Renal cortical epithelial cell (primary cell): ENCODE results near the gene DERA. TPM values are rescaled to one million over a fixed set of nuclear protein-coding genes. Genes with fewer than 3 reads are reported as not detected.
"Not testable (repeated sequence)": the region's sequence is repeated elsewhere in the genome, so short reads cannot be mapped to it uniquely, and the experiment has no call there.

Experiments
- DNase-seq: peaks from one replicate; pipeline ENCODE4 v3.0.0-alpha.2; 2011; ENCODE audit warnings: low read depth
- total RNA-seq: library from RNA; depleted of rRNA; stranded (reverse); fragments of >200 nt; gene quantifications from 2 replicates; pipeline ENCODE4 v1.2.3, GENCODE V29; 2014

Gene DERA
- total RNA-seq, result 102 and 236 TPM in 2 replicates

DNA sequence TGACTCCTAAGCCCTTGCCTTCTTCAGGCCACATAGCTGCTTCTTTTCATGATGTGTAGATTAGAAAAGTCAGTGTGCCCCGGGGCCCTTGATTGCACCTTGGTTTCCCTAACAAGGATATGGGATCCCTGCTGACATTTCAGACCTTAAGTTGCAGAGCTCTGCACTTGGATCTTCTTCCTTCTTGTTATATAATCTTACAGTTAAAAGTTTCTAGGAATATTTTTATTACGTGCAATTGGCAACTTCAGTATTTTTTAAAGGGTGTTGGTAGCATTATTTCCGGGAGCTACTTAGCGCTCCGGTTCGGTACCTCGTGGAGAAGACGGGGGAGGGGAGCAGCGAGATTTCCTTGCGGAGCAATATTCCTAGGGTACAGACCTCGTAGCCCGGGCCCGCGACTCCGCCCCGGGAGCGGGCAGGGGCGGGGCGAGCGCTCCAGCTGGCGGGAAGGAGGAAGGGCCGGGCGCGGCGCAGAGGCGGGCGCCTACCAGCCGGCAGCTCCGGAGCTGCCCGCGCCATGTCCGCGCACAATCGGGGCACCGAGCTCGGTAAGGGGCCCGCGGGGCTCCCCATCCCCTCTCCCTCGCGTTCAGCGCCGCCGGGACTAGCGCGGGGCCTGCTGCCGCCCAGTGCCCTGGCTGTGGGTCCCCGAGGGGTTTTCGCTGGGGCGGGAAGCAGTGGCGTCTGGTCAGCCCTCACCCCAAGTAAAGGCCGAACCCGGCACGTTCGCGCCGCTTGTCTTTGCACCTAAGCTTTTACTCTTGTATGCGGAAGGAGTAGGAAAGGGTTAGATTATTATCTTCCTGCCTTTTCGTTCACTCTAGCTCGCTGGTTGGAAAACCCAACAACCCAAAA, at the start of gene DERA:
TSS of gene DERA (plus strand) at position 469 of the 858 bp plus-strand sequence. CDS start at position 521, 52 bp downstream.
- DNase-seq, result peak; percentile 48

DNA sequence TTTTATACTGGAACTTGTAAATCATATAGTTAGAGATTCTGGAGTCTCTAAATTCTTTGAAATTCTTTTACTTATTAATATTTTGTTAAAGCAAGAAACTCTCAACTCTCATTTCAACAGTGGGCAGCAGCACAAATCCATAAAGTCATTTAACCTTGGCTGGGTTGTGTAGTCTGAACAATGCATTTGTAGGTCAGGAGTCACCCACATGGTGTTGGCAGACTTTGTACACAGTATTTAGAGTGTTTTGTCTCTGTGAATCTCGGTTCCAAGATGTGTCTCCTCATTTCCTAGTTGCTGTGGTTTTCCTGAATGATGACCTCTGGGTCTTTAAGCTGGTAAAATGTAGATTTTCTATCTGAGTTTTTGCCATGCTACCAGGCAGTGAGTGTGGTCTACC, 49.7 kb upstream of the DERA start:
- DNase-seq, result no peak

DNA sequence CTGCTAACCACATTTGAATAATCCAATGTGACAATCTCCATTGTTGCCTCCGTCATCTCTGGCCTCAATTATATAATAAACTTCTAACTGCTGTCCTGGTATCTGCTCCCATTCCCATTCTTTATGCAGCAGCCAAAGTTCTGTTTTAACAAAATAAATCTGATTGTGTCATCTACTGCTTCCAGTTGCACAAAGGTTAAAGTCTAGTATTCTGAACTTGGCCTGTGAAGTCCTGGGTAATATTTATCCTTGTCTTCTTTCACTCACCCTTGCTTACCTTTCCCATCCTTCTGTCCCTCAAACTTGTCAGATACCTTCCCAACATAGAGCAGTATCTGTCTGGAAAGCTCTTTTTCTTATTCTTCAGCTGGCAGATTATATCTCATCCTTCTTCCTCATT, 48.3 kb upstream of the DERA start:
- DNase-seq, result no peak

DNA sequence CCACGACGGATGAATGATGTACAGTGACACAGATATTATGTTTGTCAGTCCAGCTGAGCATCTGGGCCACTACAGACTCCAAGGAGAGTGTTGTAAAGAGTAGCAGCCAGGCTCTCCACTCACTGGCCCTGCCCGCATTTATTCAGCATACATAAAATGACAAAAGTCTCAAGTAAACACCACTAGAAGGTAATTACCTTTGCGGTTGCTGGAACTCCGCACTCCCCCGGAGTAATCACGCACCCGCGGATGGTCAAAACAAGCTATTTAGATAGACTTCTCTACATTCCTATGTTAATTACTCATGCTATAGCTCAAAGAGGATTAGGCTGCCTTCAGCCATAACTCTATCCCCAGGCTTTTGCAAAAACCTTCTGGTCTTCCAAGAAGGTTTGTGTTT, 47.8 kb upstream of the DERA start:
- DNase-seq, result no peak

GRCh38 chr12:15863984-15864383, 47.1 kb upstream of the DERA start:
- no peak for DNase-seq

GRCh38 chr12:15868186-15868585, 42.9 kb upstream of the DERA start:
- DNase-seq, result no peak

- DNase-seq, result no peak
These were observed 37.6 kb upstream of the DERA start for GRCh38 chr12:15873556-15873955.

DNA sequence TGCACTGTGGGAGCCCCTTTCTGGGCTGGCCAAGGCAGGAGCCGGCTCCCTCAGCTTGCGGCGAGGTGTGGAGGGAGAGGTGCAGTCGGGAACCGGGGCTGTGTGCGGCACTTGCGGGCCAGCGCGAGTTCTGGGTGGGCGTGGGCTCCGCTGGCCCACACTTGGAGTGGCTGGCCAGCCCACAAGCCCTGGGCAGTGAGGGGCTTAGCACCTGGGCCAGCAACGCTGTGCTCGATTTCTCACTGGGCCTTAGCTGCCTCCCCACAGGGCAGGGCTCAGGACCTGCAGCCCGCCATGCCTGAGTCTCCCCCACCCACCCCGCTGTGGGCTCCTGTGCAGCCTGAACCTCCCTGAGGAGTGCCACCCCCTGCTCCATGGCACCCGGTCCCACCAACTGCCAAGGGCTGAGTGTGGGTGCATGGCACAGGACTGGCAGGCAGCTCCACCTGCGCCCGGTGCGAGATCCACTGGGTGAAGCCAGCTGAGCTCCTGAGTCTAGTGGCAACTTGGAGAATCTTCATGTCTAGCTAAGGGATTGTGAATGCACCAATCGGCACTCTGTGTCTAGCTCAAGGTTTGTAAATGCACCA, 36.5 kb upstream of the DERA start:
- DNase-seq, result not testable (repeated sequence)

DNA sequence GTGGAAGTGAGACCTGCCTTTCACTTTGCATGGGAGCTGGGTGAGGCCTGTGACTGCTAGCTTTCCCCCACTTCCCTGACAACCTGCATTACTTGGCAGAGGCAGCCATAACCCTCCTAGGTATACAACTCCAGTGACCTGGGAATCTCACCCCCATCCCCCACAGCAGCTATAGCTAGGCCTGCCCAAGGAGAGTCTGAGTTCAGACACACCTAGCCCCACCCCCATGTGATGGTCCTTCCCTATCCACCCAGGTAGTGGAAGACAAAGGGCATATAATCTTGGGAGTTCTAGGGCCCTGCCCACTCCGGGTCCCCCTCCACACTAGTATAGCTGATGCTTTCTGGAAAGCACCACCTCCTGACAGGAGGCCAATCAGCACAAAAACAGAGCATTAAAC, 35.3 kb upstream of the DERA start:
- no peak for DNase-seq

DNA sequence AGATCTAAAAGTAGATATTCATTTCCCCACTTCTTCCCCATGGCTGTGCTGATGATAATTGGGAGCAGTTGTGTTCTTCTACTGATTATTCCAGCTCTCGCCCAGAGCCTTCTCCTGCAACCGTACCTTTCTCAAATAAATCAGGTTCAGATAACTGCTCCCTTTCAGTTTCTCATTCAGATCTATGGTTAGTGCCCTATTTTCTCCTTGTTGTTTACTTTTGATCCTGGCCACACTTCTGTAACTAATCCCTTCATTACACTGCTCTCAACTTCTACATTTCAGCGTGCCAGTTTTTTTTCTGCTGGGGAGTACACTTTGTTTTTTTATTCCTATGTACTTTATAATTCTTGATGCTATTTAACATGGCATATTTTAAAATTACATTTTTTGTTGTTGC, 31.7 kb upstream of the DERA start:
- no peak for DNase-seq

DNA sequence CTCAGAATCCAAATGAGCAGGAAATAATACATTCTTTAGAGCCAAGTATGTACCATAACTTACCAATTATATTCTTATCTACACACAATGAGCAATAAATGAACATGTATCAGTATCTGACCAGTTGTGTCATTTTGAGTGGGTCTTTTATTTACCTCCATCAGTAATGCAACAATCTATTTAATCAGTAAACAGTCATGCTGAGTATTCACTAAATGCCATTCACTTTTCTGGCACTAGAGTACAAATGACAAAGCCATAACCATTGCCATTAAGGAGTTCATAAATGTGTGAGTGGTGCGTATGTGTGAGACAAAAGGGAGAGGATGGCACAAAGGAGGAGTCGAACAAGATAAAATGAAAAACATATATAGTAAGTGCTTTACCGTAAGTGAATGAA, 30.4 kb upstream of the DERA start:
- no peak for DNase-seq

DNA sequence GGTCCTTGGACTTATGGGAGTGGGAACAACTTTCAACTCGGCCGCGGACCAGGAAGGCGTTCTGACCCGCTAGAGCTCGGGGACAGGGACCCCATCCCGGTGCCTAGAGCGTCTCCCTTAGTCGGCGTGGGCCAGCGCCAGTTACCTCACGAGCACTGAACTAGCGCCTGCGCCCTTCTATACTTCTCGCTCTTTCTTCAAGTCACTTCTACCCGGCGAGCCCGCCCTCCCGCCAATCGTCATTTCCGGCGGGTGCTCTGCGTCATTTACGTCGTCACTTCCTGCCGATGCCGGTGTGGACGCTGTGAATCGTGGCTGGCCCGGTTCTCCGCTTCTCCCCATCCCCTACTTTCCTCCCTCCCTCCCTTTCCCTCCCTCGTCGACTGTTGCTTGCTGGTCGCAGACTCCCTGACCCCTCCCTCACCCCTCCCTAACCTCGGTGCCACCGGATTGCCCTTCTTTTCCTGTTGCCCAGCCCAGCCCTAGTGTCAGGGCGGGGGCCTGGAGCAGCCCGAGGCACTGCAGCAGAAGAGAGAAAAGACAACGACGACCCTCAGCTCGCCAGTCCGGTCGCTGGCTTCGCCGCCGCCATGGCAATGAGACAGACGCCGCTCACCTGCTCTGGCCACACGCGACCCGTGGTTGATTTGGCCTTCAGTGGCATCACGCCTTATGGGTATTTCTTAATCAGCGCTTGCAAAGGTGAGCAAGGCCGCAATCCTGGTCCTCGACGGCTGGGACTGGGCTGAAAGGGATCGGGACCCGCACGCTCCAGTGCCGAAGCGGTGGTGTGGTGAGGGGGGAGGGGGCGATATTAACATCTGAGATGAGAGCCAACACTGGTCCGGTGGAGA, 28.8 kb upstream of the DERA start, which contains the start of gene STRAP:
TSS of gene STRAP (plus strand) at position 270 of the 854 bp plus-strand sequence. CDS start at position 591, 321 bp downstream.
- peak; percentile 94 for DNase-seq

- DNase-seq, result no peak
These were observed 27.6 kb upstream of the DERA start for GRCh38 chr12:15883536-15883935.

DNA sequence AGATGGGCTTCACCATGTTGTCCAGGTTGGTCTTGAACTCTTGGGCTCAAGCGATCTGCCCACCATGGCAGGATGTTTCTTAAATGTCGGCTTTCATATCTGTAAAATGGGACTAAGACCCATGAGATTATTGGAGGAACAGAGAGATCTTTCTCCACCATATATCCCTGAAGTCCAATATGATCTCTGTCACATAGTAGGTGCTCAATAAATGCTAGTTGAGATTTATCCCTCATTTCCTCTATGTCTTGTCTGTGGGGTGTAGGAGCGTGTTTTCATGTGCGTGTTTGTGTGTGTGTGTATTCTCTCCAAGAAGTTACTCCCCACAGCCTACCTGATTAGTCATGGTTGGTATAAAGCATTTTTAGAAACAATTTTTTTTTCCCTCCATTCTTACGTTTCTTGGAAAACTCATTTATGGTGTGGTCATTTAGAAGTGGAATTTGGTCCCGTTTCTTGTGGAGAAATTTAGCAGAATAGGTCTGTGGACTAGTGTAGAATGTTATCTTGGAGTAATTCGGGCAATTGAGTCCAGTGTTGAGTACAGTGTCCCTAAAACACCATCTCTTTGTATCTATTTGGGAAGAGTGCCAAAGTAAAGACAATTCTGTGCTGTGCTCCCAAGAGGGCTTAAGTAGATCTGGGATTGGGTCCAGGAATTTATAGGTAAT, 24.6 kb upstream of the DERA start:
- no peak for DNase-seq

GRCh38 chr12:15887043-15887817, 23.9 kb upstream of the DERA start:
- no peak for DNase-seq

- no peak for DNase-seq
These were observed 18.4 kb upstream of the DERA start for GRCh38 chr12:15892645-15893259.

DNA sequence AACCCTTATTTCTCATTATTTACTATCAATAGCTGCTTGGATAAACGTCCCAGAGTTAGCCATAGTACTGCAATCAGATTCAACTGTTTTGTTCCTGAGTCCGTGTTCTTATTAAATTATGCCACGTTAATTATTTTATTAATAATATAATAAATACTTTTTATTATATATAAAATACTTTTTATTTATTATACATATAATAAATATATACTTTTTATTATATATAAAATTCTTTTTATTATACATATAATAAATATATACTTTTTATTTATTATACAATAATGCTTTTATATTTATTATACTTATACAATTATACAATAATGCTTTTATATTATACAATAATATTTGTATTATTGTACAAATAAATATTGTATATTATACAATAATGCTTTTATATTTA, 17.9 kb upstream of the DERA start:
- no peak for DNase-seq

GRCh38 chr12:15896867-15897266, 14.3 kb upstream of the DERA start:
- DNase-seq, result no peak

- no peak for DNase-seq
These were observed 13.7 kb upstream of the DERA start for GRCh38 chr12:15897433-15897832.

DNA sequence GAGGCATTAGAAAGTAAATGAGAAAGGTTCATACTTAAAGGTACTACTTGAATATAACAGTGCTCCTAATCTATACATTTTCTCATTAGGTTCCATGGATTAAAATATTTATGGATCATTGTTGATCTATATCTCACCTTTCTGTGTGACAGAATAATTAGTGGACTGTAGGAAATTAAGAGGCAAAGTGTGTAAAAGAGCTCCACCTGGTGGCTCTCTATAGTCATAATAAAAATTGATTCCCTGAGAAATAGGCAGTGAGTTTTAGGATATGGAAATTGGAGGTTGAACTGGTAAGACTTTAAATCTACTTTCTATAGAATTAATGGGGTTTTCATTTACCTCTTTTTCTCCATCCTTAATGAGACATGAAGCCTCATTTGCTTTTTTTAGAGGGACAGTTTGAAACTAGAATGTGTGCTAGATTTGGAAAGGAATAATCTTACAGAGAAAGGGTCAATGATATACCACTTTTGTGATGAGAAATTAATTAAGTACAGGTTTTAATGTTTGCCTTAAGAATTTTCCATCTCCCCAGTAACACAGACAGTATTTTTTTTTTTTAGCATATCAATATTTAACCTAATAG, 11.8 kb upstream of the DERA start:
- peak; percentile 35 for DNase-seq
